HEK293 (cell line): ENCODE measurements around the gene ZNF224.

Experiments used
- GLI2 ChIP-seq: fragments of 450-650 bp; formaldehyde crosslinking; IDR thresholded peaks from 2 replicates; pipeline ENCODE4; 2017; ENCODE audit warnings: missing biosample characterization, missing genetic modification characterization, low read depth, borderline replicate concordance
- IKZF3 ChIP-seq: fragments of 450-650 bp; IDR thresholded peaks from 2 replicates; pipeline ENCODE4 v1.5.0; 2018; ENCODE audit warnings: missing biosample characterization, mild to moderate bottlenecking, missing genetic modification characterization, moderate library complexity
- KLF16 ChIP-seq: fragments of 450-650 bp; formaldehyde crosslinking; IDR thresholded peaks from 2 replicates; pipeline ENCODE4 v1.5.1; 2017; ENCODE audit warnings: missing biosample characterization, missing genetic modification characterization
- MYNN ChIP-seq: fragments of 450-650 bp; formaldehyde crosslinking; IDR thresholded peaks from 2 replicates; pipeline ENCODE4 v1.5.1; 2016; ENCODE audit warnings: missing biosample characterization, missing genetic modification characterization, borderline replicate concordance
- OVOL3 ChIP-seq: fragments of 450-650 bp; formaldehyde crosslinking; IDR thresholded peaks from 2 replicates; pipeline ENCODE4 v1.5.1; 2016; ENCODE audit warnings: missing biosample characterization, missing genetic modification characterization
- REPIN1 ChIP-seq: fragments of 450-650 bp; formaldehyde crosslinking; IDR thresholded peaks from 2 replicates; pipeline ENCODE4 v1.5.1; 2017; ENCODE audit warnings: missing biosample characterization, missing genetic modification characterization, low read depth
- TRIM28 ChIP-seq: IDR thresholded peaks from 2 replicates; pipeline ENCODE4 v1.6.1; 2011; ENCODE audit warnings: low read length, control low read depth, borderline replicate concordance
- WT1 ChIP-seq: fragments of 450-650 bp; formaldehyde crosslinking; IDR thresholded peaks from 2 replicates; pipeline ENCODE4 v1.5.1; 2016; ENCODE audit warnings: missing biosample characterization, missing genetic modification characterization
- ZBTB17 ChIP-seq: fragments of 450-650 bp; formaldehyde crosslinking; IDR thresholded peaks from 2 replicates; pipeline ENCODE4 v1.5.1; 2016; ENCODE audit warnings: missing biosample characterization, missing genetic modification characterization
- ZIC2 ChIP-seq: fragments of 450-650 bp; formaldehyde crosslinking; IDR thresholded peaks from 2 replicates; pipeline ENCODE4 v1.5.1; 2016; ENCODE audit warnings: missing biosample characterization, missing genetic modification characterization
- ZNF121 ChIP-seq: fragments of 450-650 bp; formaldehyde crosslinking; IDR thresholded peaks from 2 replicates; pipeline ENCODE4 v1.5.1; 2016; ENCODE audit warnings: missing biosample characterization, missing genetic modification characterization
- ZNF132 ChIP-seq: fragments of 450-650 bp; formaldehyde crosslinking; IDR thresholded peaks from 2 replicates; pipeline ENCODE4 v1.5.1; 2017; ENCODE audit warnings: missing biosample characterization, missing genetic modification characterization, borderline replicate concordance
- ZNF133 ChIP-seq: fragments of 450-650 bp; formaldehyde crosslinking; IDR thresholded peaks from 2 replicates; pipeline ENCODE4 v1.5.1; 2016; ENCODE audit warnings: missing biosample characterization, missing genetic modification characterization
- ZNF155 ChIP-seq: fragments of 450-650 bp; formaldehyde crosslinking; IDR thresholded peaks from 2 replicates; pipeline ENCODE4 v1.5.1; 2016; ENCODE audit warnings: missing biosample characterization, missing genetic modification characterization
- ZNF16 ChIP-seq: fragments of 450-650 bp; formaldehyde crosslinking; IDR thresholded peaks from 2 replicates; pipeline ENCODE4 v1.5.1; 2016; ENCODE audit warnings: low read depth, missing biosample characterization, missing genetic modification characterization
- ZNF2 ChIP-seq: fragments of 450-650 bp; formaldehyde crosslinking; IDR thresholded peaks from 2 replicates; pipeline ENCODE4 v1.5.1; 2016; ENCODE audit warnings: missing biosample characterization, missing genetic modification characterization
- ZNF202 ChIP-seq: fragments of 450-650 bp; formaldehyde crosslinking; IDR thresholded peaks from 2 replicates; pipeline ENCODE4 v1.5.1; 2016; ENCODE audit warnings: missing biosample characterization, missing genetic modification characterization, borderline replicate concordance
- ZNF221 ChIP-seq: fragments of 450-650 bp; formaldehyde crosslinking; IDR thresholded peaks from 2 replicates; pipeline ENCODE4 v1.5.1; 2017; ENCODE audit warnings: missing biosample characterization, missing genetic modification characterization, borderline replicate concordance
- ZNF292 ChIP-seq: fragments of 450-650 bp; formaldehyde crosslinking; IDR thresholded peaks from 2 replicates; pipeline ENCODE4 v1.5.1; 2016; ENCODE audit warnings: low read depth, missing biosample characterization, missing genetic modification characterization, borderline replicate concordance
- ZNF302 ChIP-seq: fragments of 450-650 bp; formaldehyde crosslinking; IDR thresholded peaks from 2 replicates; pipeline ENCODE4 v1.5.1; 2016; ENCODE audit warnings: missing biosample characterization, missing genetic modification characterization, low read depth
- ZNF350 ChIP-seq: fragments of 450-650 bp; formaldehyde crosslinking; IDR thresholded peaks from 2 replicates; pipeline ENCODE4 v1.5.0; 2017; ENCODE audit warnings: missing biosample characterization, mild to moderate bottlenecking, missing genetic modification characterization
- ZNF433 ChIP-seq: fragments of 450-650 bp; formaldehyde crosslinking; IDR thresholded peaks from 2 replicates; pipeline ENCODE4 v1.5.1; 2016; ENCODE audit warnings: missing biosample characterization, missing genetic modification characterization, low read depth
- ZNF600 ChIP-seq: fragments of 450-650 bp; formaldehyde crosslinking; IDR thresholded peaks from 2 replicates; pipeline ENCODE4 v1.5.1; 2016; ENCODE audit warnings: missing biosample characterization, missing genetic modification characterization
- ZNF624 ChIP-seq: fragments of 450-650 bp; formaldehyde crosslinking; IDR thresholded peaks from 2 replicates; pipeline ENCODE4 v1.5.1; 2017; ENCODE audit warnings: missing biosample characterization, missing genetic modification characterization
- ZNF658 ChIP-seq: fragments of 450-650 bp; formaldehyde crosslinking; IDR thresholded peaks from 2 replicates; pipeline ENCODE4; 2016; ENCODE audit warnings: missing biosample characterization, missing genetic modification characterization
- ZNF670 ChIP-seq: fragments of 450-650 bp; formaldehyde crosslinking; IDR thresholded peaks from 2 replicates; pipeline ENCODE4 v1.5.1; 2016; ENCODE audit warnings: missing biosample characterization, missing genetic modification characterization, low read depth
- ZNF707 ChIP-seq: fragments of 450-650 bp; formaldehyde crosslinking; IDR thresholded peaks from 2 replicates; pipeline ENCODE4 v1.5.1; 2016; ENCODE audit warnings: missing biosample characterization, missing genetic modification characterization
- ZNF776 ChIP-seq: fragments of 450-650 bp; formaldehyde crosslinking; IDR thresholded peaks from 2 replicates; pipeline ENCODE4 v1.5.0; 2017; ENCODE audit warnings: missing biosample characterization, missing genetic modification characterization, borderline replicate concordance
- TF ChIP-seq, protein P1 (sequence below): fragments of 450-650 bp; formaldehyde crosslinking; IDR thresholded peaks from 2 replicates; pipeline ENCODE4 v1.5.1; 2016; ENCODE audit warnings: missing biosample characterization, missing genetic modification characterization, low read depth
- TF ChIP-seq, protein P2 (sequence below): fragments of 450-650 bp; formaldehyde crosslinking; IDR thresholded peaks from 2 replicates; pipeline ENCODE4 v1.5.1; 2016; ENCODE audit warnings: missing biosample characterization, missing genetic modification characterization, borderline replicate concordance
- TF ChIP-seq, protein P3 (sequence below): fragments of 450-650 bp; formaldehyde crosslinking; IDR thresholded peaks from 2 replicates; pipeline ENCODE4 v1.5.1; 2017; ENCODE audit warnings: missing biosample characterization, missing genetic modification characterization
- TF ChIP-seq, protein P4 (sequence below): fragments of 450-650 bp; formaldehyde crosslinking; IDR thresholded peaks from 2 replicates; pipeline ENCODE4 v1.5.1; 2016; ENCODE audit warnings: missing biosample characterization, missing genetic modification characterization
- TF ChIP-seq, protein P5 (sequence below): fragments of 450-650 bp; formaldehyde crosslinking; IDR thresholded peaks from 2 replicates; pipeline ENCODE4 v1.5.1; 2016; ENCODE audit warnings: missing biosample characterization, missing genetic modification characterization

The ZNF224 gene

DNA sequence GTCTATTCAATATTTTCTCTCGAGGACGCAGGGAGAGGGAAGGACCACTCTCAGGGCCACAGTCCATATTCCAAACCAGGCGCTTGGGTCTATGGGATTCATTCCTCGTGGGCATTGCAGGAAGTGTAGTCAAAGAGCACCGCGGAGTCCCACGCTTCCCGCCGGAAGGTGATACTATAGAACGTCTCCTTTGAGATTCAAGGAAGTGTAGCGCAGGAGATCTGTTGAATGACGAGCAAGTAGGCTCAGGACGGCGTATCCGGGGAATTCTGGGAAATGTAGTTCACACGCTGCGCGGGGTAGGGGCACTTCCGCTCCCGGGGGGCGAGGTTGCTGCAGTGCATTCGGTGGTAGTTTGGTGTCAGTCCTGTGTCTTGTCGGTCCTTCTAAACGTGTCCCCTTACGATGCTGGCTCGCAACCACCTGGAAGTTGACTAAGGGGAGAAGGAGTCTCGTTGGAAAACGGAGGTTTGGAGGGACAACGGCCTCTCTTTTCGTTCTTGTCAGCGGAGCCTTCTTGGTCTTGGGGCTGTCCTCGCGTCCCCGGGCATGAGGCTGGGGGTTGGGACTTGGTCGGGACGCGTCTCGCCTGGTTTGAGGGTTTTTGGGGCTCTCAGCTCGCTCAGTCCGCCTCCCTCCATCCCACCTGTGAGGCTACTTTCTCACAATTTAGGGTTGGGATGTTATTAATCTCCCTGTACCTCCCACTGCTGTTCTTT, 22.2 kb upstream of the ZNF224 start, which contains the start of gene ZNF284 (continued):
- TF ChIP-seq, protein P1, sequence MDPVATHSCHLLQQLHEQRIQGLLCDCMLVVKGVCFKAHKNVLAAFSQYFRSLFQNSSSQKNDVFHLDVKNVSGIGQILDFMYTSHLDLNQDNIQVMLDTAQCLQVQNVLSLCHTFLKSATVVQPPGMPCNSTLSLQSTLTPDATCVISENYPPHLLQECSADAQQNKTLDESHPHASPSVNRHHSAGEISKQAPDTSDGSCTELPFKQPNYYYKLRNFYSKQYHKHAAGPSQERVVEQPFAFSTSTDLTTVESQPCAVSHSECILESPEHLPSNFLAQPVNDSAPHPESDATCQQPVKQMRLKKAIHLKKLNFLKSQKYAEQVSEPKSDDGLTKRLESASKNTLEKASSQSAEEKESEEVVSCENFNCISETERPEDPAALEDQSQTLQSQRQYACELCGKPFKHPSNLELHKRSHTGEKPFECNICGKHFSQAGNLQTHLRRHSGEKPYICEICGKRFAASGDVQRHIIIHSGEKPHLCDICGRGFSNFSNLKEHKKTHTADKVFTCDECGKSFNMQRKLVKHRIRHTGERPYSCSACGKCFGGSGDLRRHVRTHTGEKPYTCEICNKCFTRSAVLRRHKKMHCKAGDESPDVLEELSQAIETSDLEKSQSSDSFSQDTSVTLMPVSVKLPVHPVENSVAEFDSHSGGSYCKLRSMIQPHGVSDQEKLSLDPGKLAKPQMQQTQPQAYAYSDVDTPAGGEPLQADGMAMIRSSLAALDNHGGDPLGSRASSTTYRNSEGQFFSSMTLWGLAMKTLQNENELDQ (tag by site-specific recombination) = no peak
- TF ChIP-seq, protein P2, sequence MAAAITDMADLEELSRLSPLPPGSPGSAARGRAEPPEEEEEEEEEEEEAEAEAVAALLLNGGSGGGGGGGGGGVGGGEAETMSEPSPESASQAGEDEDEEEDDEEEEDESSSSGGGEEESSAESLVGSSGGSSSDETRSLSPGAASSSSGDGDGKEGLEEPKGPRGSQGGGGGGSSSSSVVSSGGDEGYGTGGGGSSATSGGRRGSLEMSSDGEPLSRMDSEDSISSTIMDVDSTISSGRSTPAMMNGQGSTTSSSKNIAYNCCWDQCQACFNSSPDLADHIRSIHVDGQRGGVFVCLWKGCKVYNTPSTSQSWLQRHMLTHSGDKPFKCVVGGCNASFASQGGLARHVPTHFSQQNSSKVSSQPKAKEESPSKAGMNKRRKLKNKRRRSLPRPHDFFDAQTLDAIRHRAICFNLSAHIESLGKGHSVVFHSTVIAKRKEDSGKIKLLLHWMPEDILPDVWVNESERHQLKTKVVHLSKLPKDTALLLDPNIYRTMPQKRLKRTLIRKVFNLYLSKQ (tag by site-specific recombination) = no peak
- no peak; the same call in 1 of the 2 replicates for TF ChIP-seq ZNF16
- TF ChIP-seq ZNF707 (tag by site-specific recombination) = no peak; the same call in 1 of the 2 replicates
- TF ChIP-seq, protein P3, sequence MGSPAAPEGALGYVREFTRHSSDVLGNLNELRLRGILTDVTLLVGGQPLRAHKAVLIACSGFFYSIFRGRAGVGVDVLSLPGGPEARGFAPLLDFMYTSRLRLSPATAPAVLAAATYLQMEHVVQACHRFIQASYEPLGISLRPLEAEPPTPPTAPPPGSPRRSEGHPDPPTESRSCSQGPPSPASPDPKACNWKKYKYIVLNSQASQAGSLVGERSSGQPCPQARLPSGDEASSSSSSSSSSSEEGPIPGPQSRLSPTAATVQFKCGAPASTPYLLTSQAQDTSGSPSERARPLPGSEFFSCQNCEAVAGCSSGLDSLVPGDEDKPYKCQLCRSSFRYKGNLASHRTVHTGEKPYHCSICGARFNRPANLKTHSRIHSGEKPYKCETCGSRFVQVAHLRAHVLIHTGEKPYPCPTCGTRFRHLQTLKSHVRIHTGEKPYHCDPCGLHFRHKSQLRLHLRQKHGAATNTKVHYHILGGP (tag by site-specific recombination) = no peak
- TF ChIP-seq ZNF624 (tag by site-specific recombination) = no peak
- TF ChIP-seq ZNF350 (tag by site-specific recombination) = no peak
- no peak for TF ChIP-seq ZNF658
- TF ChIP-seq, protein P4, sequence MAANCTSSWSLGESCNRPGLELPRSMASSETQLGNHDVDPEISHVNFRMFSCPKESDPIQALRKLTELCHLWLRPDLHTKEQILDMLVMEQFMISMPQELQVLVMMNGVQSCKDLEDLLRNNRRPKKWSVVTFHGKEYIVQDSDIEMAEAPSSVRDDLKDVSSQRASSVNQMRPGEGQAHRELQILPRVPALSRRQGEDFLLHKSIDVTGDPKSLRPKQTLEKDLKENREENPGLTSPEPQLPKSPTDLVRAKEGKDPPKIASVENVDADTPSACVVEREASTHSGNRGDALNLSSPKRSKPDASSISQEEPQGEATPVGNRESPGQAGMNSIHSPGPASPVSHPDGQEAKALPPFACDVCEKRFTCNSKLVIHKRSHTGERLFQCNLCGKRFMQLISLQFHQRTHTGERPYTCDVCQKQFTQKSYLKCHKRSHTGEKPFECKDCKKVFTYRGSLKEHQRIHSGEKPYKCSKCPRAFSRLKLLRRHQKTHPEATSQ (tag by site-specific recombination) = peak; percentile 59; the same call in 1 of the 2 replicates
- no peak for TF ChIP-seq ZNF132
- TF ChIP-seq IKZF3 = peak; percentile 96
- TF ChIP-seq GLI2 = no peak
- peak; percentile 25; the same call in 1 of the 2 replicates for TF ChIP-seq OVOL3 (tag by site-specific recombination)
- TF ChIP-seq ZNF202 = no peak
- TF ChIP-seq MYNN (tag by site-specific recombination) = no peak
- peak; percentile 95 for TF ChIP-seq KLF16 (tag by site-specific recombination)
- TF ChIP-seq ZNF776 (tag by site-specific recombination) = no peak
- TF ChIP-seq ZNF670 (tag by site-specific recombination) = no peak
- 0 out of 2 replicates have a peak, but pooled peaks have one; percentile 46 for TF ChIP-seq TRIM28
- TF ChIP-seq ZIC2 = peak; percentile 78
- peak; percentile 75; the same call in 1 of the 2 replicates for TF ChIP-seq REPIN1 (tag by site-specific recombination)
- no peak for TF ChIP-seq ZNF292 (tag by site-specific recombination)
- TF ChIP-seq WT1 (tag by site-specific recombination) = peak; percentile 24; the same call in 1 of the 2 replicates
- TF ChIP-seq ZNF221 (tag by site-specific recombination) = 0 out of 2 replicates have a peak, but pooled peaks have one; percentile 77
- TF ChIP-seq ZNF433 (tag by site-specific recombination) = no peak
- 0 out of 2 replicates have a peak, but pooled peaks have one; percentile 44 for TF ChIP-seq ZNF302
- TF ChIP-seq ZBTB17 (tag by site-specific recombination) = peak; percentile 100
- TF ChIP-seq ZNF155 = no peak
- TF ChIP-seq ZNF121 (tag by site-specific recombination) = no peak
- TF ChIP-seq ZNF2 (tag by site-specific recombination) = peak; percentile 99
- peak; percentile 95 for TF ChIP-seq ZNF600
- 0 out of 2 replicates have a peak, but pooled peaks have one; percentile 23 for TF ChIP-seq ZNF133 (tag by site-specific recombination)
- TF ChIP-seq, protein P5, sequence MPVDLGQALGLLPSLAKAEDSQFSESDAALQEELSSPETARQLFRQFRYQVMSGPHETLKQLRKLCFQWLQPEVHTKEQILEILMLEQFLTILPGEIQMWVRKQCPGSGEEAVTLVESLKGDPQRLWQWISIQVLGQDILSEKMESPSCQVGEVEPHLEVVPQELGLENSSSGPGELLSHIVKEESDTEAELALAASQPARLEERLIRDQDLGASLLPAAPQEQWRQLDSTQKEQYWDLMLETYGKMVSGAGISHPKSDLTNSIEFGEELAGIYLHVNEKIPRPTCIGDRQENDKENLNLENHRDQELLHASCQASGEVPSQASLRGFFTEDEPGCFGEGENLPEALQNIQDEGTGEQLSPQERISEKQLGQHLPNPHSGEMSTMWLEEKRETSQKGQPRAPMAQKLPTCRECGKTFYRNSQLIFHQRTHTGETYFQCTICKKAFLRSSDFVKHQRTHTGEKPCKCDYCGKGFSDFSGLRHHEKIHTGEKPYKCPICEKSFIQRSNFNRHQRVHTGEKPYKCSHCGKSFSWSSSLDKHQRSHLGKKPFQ = no peak; the same call in 1 of the 2 replicates
